Activated T-cell treated with anti-CD3 and anti-CD28 coated beads, Interleukin-2, amount 50 U/mL, for 4 hours (primary cell): ENCODE data around the gene ROBO1. TPM values are rescaled to one million over a fixed set of nuclear protein-coding genes. Genes with fewer than 3 reads are reported as not detected.
A peak's percentile ranks its signal among the peaks of the same experiment; 100 is the strongest.

Source experiments
- ATAC-seq, 2 donors: fragments of 200-7000 bp; cut with Tn5 transposase; one replicate each; pipeline ENCODE4 v1.10.0; 2021
- DNase-seq: peaks from one replicate; pipeline ENCODE4 v3.0.0-alpha.2; 2020
- H3K27me3 Mint-ChIP-seq: one replicate; pipeline ENCODE4 v1.8.0; 2021; ENCODE audit warnings: low read depth, mixed read lengths
- H3K36me3 Mint-ChIP-seq: one replicate; pipeline ENCODE4 v1.8.0; 2022; ENCODE audit warnings: mixed read lengths; ENCODE audit not compliant: insufficient read depth
- H3K4me1 Mint-ChIP-seq: one replicate; pipeline ENCODE4 v1.8.0; 2021; ENCODE audit warnings: low read depth, mixed read lengths
- H3K4me3 Mint-ChIP-seq: one replicate; pipeline ENCODE4 v1.8.0; 2021; ENCODE audit warnings: mild to moderate bottlenecking, moderate library complexity, mixed read lengths
- H3K9me3 Mint-ChIP-seq: one replicate; pipeline ENCODE4 v1.8.0; 2021; ENCODE audit warnings: mixed read lengths
- total RNA-seq, 3 donors: library from RNA; stranded (reverse); gene quantifications; one replicate each; pipeline ENCODE4 v1.2.1, GENCODE V29; 2021

ROBO1 gene
- total RNA-seq, 3 donors from 2014 or later: 0.38 to 0.99 (median 0.95) TPM

DNA sequence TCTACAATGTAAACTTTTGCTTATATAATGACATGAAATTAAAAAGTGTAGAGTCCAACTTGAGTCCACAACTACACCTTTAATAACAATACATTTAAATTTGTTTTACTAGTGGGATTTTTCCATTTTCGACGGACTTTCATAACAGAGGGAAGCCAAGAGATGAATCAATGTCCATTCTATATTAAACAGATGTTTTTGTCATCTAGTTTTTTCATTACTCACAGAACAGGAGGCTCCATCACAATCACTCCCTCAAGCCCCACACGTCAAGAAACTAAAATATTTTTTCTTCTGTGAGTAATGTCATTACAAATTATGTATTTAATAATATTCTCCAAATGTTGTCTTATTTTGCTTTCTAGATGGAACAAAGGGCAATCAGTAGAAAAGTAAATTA, 932.9 kb downstream of the ROBO1 start:
- Mint-ChIP-seq H3K9me3 (peaks cover 11% of the 10 kb centered on the region), H3K36me3 (no peaks in the 10 kb centered on the region), H3K4me3 (no peak overlapping the region), H3K4me1 (no peaks in the 10 kb centered on the region), H3K27me3 (no peaks in the 10 kb centered on the region)
- DNase-seq (no peak), ATAC-seq (no peak)

DNA sequence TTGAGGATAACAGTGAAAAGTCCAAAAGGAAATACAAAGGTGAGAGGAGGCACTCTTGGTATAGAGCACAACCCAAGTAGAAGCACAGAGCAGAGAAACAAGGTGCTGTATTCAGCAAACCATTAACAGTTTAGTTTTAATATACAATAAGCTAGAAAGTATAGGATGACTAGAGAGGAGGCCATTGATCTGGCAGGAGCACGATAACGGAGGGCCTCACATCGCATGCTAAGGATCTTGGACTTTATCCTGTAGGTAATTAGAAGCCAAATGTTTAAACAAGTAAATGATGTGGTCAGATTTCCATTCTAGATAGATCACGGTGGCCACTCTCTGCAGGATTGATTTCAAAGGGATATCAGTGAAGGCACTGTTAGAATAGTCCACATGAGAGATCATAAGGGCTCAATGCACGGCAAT, 935.0 kb downstream of the ROBO1 start:
- ATAC-seq: no peak
- Mint-ChIP-seq H3K9me3 (peaks cover 8% of the 10 kb centered on the region), H3K4me1 (no peaks in the 10 kb centered on the region), H3K4me3 (no peak overlapping the region), H3K27me3 (no peaks in the 10 kb centered on the region), H3K36me3 (no peaks in the 10 kb centered on the region)
- DNase-seq: no peak

DNA sequence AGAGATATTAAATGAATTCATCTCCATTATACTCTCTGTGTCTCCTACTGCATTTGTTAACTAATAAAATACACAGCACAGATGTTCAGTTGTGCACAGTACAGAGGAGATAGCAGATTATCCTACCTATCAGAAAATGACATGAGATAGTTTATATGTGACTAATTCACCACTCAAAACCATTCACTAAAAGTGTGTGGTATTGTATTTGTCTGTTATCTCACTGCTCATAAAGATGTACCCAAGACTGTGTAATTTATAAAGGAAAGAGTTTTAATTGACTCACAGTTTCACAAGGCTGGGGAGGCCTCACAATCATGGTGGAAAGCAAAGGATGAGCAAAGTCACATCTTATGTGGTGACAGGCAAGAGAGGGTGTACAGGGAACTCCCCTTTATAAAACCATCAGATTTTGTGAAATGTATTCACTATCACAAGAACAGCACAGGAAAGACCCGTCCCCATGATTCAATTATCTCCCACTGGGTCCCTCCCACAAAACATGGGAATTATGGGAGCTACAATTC, 936.3 kb downstream of the ROBO1 start:
- peaks cover 4% of the 10 kb centered on the region for H3K9me3 Mint-ChIP-seq
- no peaks in the 10 kb centered on the region for H3K27me3 Mint-ChIP-seq
- no peaks in the 10 kb centered on the region for H3K36me3 Mint-ChIP-seq
- ATAC-seq (peak in 1 of 2 donors; percentile 35), DNase-seq (no peak)
- H3K4me1 Mint-ChIP-seq: no peaks in the 10 kb centered on the region
- no peak overlapping the region for H3K4me3 Mint-ChIP-seq

DNA sequence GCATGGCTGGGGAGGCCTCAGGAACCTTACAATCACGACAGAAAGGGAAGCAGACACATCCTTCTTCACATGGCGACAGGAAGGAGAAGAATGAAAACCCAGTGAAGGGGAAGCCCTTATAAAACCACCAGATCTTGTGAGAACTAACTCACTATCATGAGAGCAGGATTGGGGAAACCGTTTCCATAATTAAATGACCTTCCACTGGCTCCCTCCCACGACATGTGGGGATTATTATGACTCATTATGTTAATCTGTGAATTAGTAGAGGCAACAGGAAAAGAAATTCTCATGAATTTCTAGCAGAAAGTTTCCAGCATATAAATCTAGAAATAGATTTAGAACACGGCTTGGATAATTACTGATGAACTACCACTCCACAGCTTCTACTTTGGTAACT, 937.3 kb downstream of the ROBO1 start:
- Mint-ChIP-seq H3K4me3 (no peak overlapping the region), H3K36me3 (no peaks in the 10 kb centered on the region), H3K4me1 (no peaks in the 10 kb centered on the region), H3K9me3 (peaks cover 4% of the 10 kb centered on the region), H3K27me3 (no peaks in the 10 kb centered on the region)
- no peak for DNase-seq
- ATAC-seq: no peak

DNA sequence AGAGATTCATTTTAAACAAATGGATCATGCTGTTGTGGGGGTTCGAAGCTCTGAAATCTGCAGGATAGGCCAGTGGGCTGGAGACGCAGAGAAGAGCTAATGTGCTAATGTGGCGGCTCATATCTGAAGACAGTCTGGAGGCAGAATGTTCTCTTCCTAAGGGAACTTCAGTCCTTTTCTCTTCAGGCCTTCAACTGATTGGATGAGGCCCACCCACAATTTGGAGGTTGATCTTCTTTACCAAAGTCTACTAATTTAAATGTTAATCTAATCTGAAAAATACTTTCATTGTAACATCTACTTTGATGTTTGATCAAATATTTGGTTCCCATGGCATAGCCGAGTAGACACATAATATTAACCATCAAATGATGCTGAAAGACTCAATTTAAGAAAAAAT, 940.2 kb downstream of the ROBO1 start:
- Mint-ChIP-seq H3K36me3 (no peaks in the 10 kb centered on the region), H3K27me3 (no peaks in the 10 kb centered on the region), H3K4me1 (no peaks in the 10 kb centered on the region)

DNA sequence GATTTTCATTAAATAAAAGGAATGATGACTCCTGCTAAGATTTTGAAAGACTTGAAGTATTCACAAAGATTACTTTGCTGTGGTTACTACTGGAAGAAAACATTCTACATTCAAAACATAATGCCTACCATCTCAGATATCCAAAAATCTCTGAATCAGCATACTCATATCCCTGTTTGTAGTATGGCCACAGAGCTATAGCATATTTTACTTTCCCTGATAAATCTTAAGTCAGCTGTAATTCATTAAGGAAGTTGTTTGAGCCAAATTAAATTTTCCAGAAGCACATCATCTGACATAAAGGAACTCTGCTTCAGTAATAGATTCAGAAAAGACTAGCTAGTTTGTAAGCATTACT, 942.0 kb downstream of the ROBO1 start:
- Mint-ChIP-seq H3K36me3 (no peaks in the 10 kb centered on the region), H3K4me3 (no peak overlapping the region), H3K9me3 (peaks cover 13% of the 10 kb centered on the region), H3K27me3 (no peaks in the 10 kb centered on the region), H3K4me1 (no peaks in the 10 kb centered on the region)
- no peak for ATAC-seq
- DNase-seq: no peak

More for the DNA sequence above, 940.2 kb downstream of the ROBO1 start:
- DNase-seq (no peak), ATAC-seq (no peak)
- H3K4me3 Mint-ChIP-seq: no peak overlapping the region
- H3K9me3 Mint-ChIP-seq: peaks cover 7% of the 10 kb centered on the region

DNA sequence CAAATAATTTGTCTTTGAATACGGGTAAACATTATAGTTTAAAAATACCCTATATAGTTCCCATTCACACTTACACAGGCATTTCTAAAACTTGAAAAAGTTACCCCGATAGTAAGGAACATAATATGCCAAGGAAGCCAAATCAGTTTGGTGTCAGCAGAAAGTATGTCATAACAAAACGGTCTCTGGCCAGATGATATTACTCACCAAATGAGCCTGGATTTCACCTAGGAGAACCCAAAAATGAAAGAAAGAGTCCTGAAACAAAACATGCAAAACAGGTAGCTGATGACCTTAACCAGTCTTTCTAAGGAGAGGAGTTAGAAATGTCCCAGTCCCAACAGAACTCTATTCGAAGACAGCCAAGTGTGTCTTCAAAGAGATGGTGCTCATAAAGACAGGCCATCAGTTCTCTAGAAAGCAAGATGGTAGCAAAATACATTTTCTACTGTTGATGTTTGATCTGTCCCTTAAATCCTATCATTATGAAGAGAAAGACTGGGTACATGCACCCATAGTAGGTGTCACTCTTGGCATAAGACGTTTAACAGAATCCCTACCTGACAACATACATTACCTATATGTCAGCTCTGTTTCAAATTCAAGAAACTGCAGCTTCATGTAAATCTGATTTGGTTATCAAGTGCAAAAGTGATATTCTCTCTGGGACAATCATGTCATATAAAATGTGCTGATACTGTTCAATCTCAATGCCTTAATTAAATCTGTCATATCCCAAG, 942.5 kb downstream of the ROBO1 start:
- peaks cover 13% of the 10 kb centered on the region for H3K9me3 Mint-ChIP-seq
- ATAC-seq: no peak
- no peaks in the 10 kb centered on the region for H3K4me1 Mint-ChIP-seq
- no peak overlapping the region for H3K4me3 Mint-ChIP-seq
- no peaks in the 10 kb centered on the region for H3K36me3 Mint-ChIP-seq
- no peaks in the 10 kb centered on the region for H3K27me3 Mint-ChIP-seq
- no peak for DNase-seq

DNA sequence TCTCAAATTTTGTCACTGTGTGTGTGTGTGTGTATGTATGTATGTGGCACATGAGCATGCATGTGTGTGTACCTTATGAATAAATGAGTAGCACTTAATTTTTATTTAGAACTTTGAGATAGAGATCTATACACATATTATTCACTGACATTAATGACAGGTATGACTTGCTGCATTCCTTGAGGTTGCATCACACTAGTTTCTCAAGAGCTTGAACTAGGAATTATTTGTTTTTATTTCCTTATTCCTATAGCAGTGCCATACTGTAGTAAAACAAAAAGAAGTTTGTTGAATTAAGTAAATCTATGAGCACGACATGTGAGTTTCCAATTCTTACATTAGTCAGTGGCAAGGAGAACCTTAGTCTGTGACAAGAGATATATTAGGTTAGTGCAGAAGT, 943.9 kb downstream of the ROBO1 start:
- Mint-ChIP-seq H3K4me3 (no peak overlapping the region), H3K9me3 (peaks cover 16% of the 10 kb centered on the region), H3K4me1 (no peaks in the 10 kb centered on the region), H3K36me3 (no peaks in the 10 kb centered on the region), H3K27me3 (no peaks in the 10 kb centered on the region)
- ATAC-seq (no peak), DNase-seq (no peak)

DNA sequence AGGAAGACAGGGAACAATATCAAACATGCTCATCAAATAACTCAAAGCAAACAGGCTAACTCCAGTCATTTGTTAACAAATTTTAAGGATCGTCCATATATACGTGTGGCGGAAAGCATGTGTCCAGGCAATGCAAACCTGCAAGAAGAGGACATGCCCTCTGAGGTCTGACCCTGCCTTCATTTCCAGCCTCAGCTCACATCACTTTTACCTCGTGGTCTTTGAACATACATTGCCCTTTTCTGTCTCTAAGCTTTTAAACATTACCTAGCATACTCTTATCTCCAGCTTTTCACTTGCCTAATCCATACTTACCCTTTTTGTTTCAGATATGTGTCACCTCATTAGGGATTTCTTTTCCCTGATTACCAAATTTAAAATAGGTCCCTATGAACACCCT, 944.4 kb downstream of the ROBO1 start:
- DNase-seq: no peak
- no peaks in the 10 kb centered on the region for H3K4me1 Mint-ChIP-seq
- no peaks in the 10 kb centered on the region for H3K36me3 Mint-ChIP-seq
- H3K9me3 Mint-ChIP-seq: peaks cover 16% of the 10 kb centered on the region
- ATAC-seq: no peak
- no peak overlapping the region for H3K4me3 Mint-ChIP-seq
- no peaks in the 10 kb centered on the region for H3K27me3 Mint-ChIP-seq

DNA sequence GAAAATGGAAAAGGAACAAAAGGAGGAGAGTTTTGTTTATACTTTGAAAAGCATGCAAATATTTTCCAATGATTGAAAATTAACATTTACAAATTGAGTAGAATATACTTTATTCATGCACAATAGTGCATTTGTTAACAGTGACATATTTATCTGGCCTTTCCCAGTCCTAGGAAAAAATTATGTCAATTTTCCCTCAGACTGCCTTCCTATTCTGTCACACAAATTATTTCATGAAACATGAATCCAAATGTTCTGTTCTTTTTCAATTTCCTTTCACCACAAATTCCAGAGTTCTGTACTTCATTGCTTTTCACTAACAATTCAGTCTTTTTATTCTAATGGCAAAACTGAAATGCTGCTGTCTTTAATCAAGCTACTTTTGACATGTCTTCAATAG, 945.1 kb downstream of the ROBO1 start:
- ATAC-seq (no peak), DNase-seq (no peak)
- Mint-ChIP-seq H3K9me3 (peaks cover 16% of the 10 kb centered on the region), H3K4me1 (no peaks in the 10 kb centered on the region), H3K36me3 (no peaks in the 10 kb centered on the region), H3K27me3 (no peaks in the 10 kb centered on the region), H3K4me3 (no peak overlapping the region)

DNA sequence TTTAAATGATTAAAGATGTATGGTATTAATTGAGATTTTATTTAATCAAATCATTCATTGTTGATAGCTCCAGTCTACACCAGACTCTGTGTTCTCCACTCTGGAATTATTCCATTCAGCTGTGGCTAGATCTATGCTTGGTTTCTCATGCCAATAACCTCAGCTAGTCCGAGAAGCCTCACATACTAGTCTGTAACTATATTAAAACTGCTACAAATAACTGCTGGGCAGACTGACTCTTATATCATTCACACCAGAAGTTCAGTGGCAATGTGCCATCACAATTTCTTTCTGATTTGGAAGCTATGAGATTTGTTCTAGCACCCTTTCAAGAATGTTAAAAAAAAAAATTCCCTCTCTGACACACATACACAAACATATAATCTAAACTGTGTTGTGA, 947.3 kb downstream of the ROBO1 start:
- ATAC-seq: no peak
- Mint-ChIP-seq H3K4me3 (no peak overlapping the region), H3K4me1 (no peaks in the 10 kb centered on the region), H3K9me3 (peaks cover 19% of the 10 kb centered on the region), H3K27me3 (no peaks in the 10 kb centered on the region), H3K36me3 (no peaks in the 10 kb centered on the region)
- no peak for DNase-seq

DNA sequence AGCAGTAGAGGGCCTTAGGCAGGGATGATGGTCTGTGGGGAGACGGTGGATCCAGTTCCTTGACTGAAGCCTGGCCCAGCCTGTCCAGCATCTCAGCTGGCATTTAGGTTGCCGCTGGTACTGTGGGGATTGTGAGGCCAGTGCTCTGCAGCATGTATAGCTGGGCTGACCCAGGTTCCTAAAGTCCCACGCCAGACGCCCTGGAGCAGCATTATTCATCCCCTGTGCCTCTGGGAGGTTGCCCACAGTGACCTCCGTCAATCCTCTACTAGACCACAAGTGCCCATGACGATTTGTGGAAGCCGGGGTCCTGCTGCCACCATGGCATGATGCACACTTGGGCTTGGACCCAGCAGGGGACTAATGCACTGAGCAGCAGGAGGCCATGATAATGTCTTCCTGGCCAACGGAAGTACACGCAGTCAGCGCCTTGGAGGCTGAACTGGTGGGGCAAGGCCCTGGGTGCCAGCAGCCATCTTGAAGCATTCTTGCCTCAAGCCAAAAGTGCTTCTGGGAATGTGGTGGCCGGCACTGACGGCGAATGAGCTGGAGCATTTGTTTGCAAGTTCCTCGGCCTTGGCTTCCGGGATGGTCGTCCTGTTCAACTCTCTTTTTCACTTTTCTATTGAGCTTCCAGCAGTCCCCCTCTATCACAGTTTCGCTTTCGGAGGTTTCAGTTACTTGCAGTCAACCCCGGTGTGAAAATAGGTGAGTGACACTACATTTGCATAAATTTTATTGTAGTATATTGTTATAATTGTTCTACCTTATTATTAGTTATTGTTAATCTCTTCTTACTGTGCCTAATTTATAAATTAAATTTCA, 949.4 kb downstream of the ROBO1 start:
- Mint-ChIP-seq H3K27me3 (no peaks in the 10 kb centered on the region), H3K4me1 (no peaks in the 10 kb centered on the region), H3K9me3 (peaks cover 16% of the 10 kb centered on the region), H3K36me3 (no peaks in the 10 kb centered on the region), H3K4me3 (no peak overlapping the region)
- DNase-seq (no peak), ATAC-seq (no peak)

DNA sequence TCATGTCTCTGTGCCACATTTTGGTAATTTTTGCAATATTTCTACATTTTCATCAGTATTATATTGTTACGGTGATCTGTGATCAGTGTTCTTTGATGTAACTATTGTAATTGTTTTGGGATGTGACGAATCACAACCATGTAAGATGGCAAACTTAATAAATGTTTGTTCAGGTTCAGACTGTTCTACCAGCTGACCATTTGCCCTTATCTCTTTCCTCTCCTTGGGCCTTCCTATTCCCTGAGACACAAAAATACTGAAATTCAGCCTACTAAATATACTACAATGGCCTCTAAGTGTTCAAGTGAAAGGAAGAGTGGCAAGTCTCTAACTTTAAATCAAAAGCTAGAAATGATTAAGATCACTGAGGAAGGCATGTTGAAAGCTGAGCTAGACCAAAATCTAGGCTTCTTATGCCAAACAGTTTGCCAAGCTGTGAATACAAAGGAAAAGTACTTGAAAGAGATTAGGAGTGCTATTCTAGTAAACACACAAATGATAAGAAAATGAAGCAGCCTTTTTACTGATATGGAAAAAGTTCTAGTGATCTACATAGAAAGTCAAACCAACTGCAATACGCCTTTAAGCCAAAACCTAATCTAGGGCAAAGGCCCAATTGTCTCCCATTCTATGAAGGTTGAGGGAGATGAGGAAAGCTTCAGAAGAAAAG, 952.8 kb downstream of the ROBO1 start:
- H3K4me1 Mint-ChIP-seq: no peaks in the 10 kb centered on the region
- no peak for ATAC-seq
- H3K36me3 Mint-ChIP-seq: no peaks in the 10 kb centered on the region
- no peaks in the 10 kb centered on the region for H3K27me3 Mint-ChIP-seq
- H3K9me3 Mint-ChIP-seq: peaks cover 9% of the 10 kb centered on the region
- no peak overlapping the region for H3K4me3 Mint-ChIP-seq
- DNase-seq: no peak

DNA sequence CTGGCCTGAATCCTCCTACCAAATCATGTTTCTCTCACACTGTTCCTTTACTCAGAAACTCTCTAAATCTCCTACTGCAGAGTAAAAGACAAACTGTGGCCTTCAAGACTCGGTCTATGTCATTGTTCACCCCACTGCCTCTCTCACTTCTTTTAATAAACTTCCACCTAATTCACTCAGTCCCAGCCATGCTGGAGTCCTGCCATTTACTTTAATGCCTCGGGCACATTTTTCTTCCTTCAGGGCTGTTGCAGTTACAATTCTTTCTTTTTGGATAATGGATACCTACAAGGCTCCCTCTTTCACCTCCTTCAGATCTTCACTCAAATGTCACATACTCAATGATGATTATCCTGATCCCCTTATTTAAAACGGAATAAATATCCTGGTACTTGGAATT, 955.6 kb downstream of the ROBO1 start:
- no peak for ATAC-seq
- H3K4me1 Mint-ChIP-seq: no peaks in the 10 kb centered on the region

More for the DNA sequence above, 955.6 kb downstream of the ROBO1 start:
- no peak for DNase-seq
- H3K9me3 Mint-ChIP-seq: no peaks in the 10 kb centered on the region
- H3K36me3 Mint-ChIP-seq: no peaks in the 10 kb centered on the region
- no peaks in the 10 kb centered on the region for H3K27me3 Mint-ChIP-seq
- no peak overlapping the region for H3K4me3 Mint-ChIP-seq
